B cell (primary cell): Measurements from ENCODE around the gene TEAD1. TPM values are rescaled to one million over a fixed set of nuclear protein-coding genes. Genes with fewer than 3 reads are reported as not detected.

Experiments used
- ATAC-seq: fragments of 200-7000 bp; cut with Tn5 transposase; one replicate; pipeline ENCODE4 v1.10.0; 2021; ENCODE audit warnings: low read depth, mild to moderate bottlenecking, moderate number of reproducible peaks, moderate library complexity
- CTCF ChIA-PET: fragments of 350-600 bp; sonication (Branson Sonifier 250); formaldehyde crosslinking; loops from one replicate; lab custom pipeline; 2021; ENCODE audit warnings: antibody characterized with exemption, inconsistent platforms; lab: Charles Lee
- POLR2A ChIA-PET: fragments of 350-600 bp; sonication (Branson Sonifier 250); formaldehyde crosslinking; loops from one replicate; lab custom pipeline; 2021; ENCODE audit warnings: antibody characterized with exemption; lab: Charles Lee
- DNase-seq: peaks from one replicate; pipeline ENCODE4 v3.0.0; 2013
- H2AFZ ChIP-seq: 2 replicates; pipeline ENCODE4 v1.6.1; 2012; ENCODE audit warnings: mild to moderate bottlenecking, low read depth, low read length; ENCODE audit not compliant: insufficient read depth, poor library complexity, severe bottlenecking
- H3K27ac ChIP-seq, 2 donors: 1 replicate in 1 of 2; 2 replicates in 1 of 2; pipeline ENCODE4 v1.5.1; 2012 to 2013; ENCODE audit warnings: low read length in 2 of 2, mild to moderate bottlenecking in 2 of 2, moderate library complexity in 1 of 2
- H3K27me3 ChIP-seq, 4 experiments: fragments of 200-600 bp in 1 of 4; sonication (generic) in 1 of 4; replicated peaks in 1 of 4; 1 replicate in 2 of 4; 2 replicates in 2 of 4; pipeline versions ENCODE4 v1.6.1 to v1.7.0; 2013 to 2016; ENCODE audit warnings: low read length in 3 of 4, mild to moderate bottlenecking in 2 of 4, mixed read lengths in 1 of 4, moderate library complexity in 1 of 4; ENCODE audit not compliant: insufficient read depth in 4 of 4, control insufficient read depth in 3 of 4; ENCODE audit errors: control extremely low read depth in 1 of 4
- H3K36me3 ChIP-seq, 2 experiments: replicated peaks in 1 of 2; 1 replicate in 1 of 2; 2 replicates in 1 of 2; pipeline versions ENCODE4 v1.6.1 to v1.7.1; 2013; ENCODE audit warnings: low read length in 1 of 2; ENCODE audit not compliant: insufficient read depth in 2 of 2, control insufficient read depth in 1 of 2; ENCODE audit errors: control extremely low read depth in 1 of 2, extremely low read depth in 1 of 2
- H3K4me1 ChIP-seq, 2 donors: fragments of 200-600 bp in 1 of 2; sonication (generic) in 1 of 2; 1 replicate in 1 of 2; 2 replicates in 1 of 2; pipeline versions ENCODE4 v1.5.1 to v1.6.1; 2013 to 2017; ENCODE audit warnings: low read length in 2 of 2; ENCODE audit not compliant: control insufficient read depth in 2 of 2, insufficient read depth in 2 of 2
- H3K4me2 ChIP-seq: replicated peaks from 2 replicates; pipeline ENCODE3; 2012; ENCODE audit warnings: mild to moderate bottlenecking, low read depth, low read length; ENCODE audit not compliant: poor library complexity, severe bottlenecking
- H3K4me3 ChIP-seq, 5 experiments: fragments of 200-600 bp in 1 of 5; sonication (generic) in 1 of 5; 1 replicate in 3 of 5; 2 replicates in 2 of 5; pipeline versions ENCODE4 v1.5.1 to v1.7.0; 2011 to 2016; ENCODE audit warnings: low read length in 4 of 5, mild to moderate bottlenecking in 4 of 5, low read depth in 2 of 5, control low read depth in 1 of 5, moderate library complexity in 1 of 5; ENCODE audit not compliant: insufficient read depth in 1 of 5; ENCODE audit errors: control extremely low read depth in 1 of 5, extremely low read depth in 1 of 5
- H3K79me2 ChIP-seq: fragments of 200-600 bp; sonication (generic); one replicate; pipeline ENCODE4 v1.6.0; 2016; ENCODE audit warnings: low read length; ENCODE audit not compliant: control insufficient read depth, insufficient read depth
- H3K9ac ChIP-seq: fragments of 200-600 bp; sonication (generic); 2 replicates; pipeline ENCODE4 v1.6.1; 2017; ENCODE audit warnings: mild to moderate bottlenecking, low read length, moderate library complexity
- H3K9me3 ChIP-seq, 3 donors: one replicate each; pipeline versions ENCODE4 v1.6.1 to v1.7.1; 2013; ENCODE audit warnings: low read length in 2 of 3; ENCODE audit not compliant: control insufficient read depth in 2 of 3, insufficient read depth in 1 of 3; ENCODE audit errors: control extremely low read depth in 1 of 3
- H4K20me1 ChIP-seq: 2 replicates; pipeline ENCODE4 v1.6.0; 2012; ENCODE audit warnings: mild to moderate bottlenecking, low read length; ENCODE audit not compliant: insufficient read depth, control insufficient read depth, poor library complexity, severe bottlenecking
- H3K27ac Mint-ChIP-seq: one replicate; pipeline ENCODE4 v1.8.0; 2021; ENCODE audit warnings: mixed read lengths
- H3K27me3 Mint-ChIP-seq: one replicate; pipeline ENCODE4 v1.8.0; 2021; ENCODE audit warnings: mixed read lengths
- H3K4me1 Mint-ChIP-seq: one replicate; pipeline ENCODE4 v1.8.0; 2021; ENCODE audit warnings: mixed read lengths
- H3K4me3 Mint-ChIP-seq: one replicate; pipeline ENCODE4 v1.8.0; 2021; ENCODE audit warnings: mixed read lengths
- H3K9me3 Mint-ChIP-seq: one replicate; pipeline ENCODE4 v1.8.0; 2022; ENCODE audit warnings: mixed read lengths; ENCODE audit not compliant: insufficient read depth
- CTCF ChIP-seq: fragments of 200-600 bp; IDR thresholded peaks from one replicate; pipeline ENCODE4 v1.8.0; 2022; ENCODE audit warnings: antibody characterized with exemption, mild to moderate bottlenecking
- EZH2 ChIP-seq: IDR thresholded peaks from 2 replicates; pipeline ENCODE4 v1.6.1; 2012; ENCODE audit warnings: borderline replicate concordance, low read depth, mild to moderate bottlenecking, moderate library complexity, low read length; ENCODE audit not compliant: insufficient read depth, poor library complexity, severe bottlenecking
- WGBS: methylation state at CpG from one replicate; pipeline ENCODE4 v1.1.5; 2013; ENCODE audit warnings: missing lambda C conversion rate; ENCODE audit not compliant: insufficient coverage; 5-methylcytosine and 5-hydroxymethylcytosine counted together
- intact Hi-C: fragments of 100-400 bp; cut with micrococcal nuclease; formaldehyde crosslinking; loops from one replicate; pipeline ENCODE4 v1.10.0; 2022
- polyA plus RNA-seq: library from polyadenylated mRNA; depleted of rRNA; stranded (reverse); fragments of >200 nt; gene quantifications from 2 replicates; pipeline ENCODE4 v1.2.3, GENCODE V29; 2012
- total RNA-seq, 2 donors: library from RNA; stranded (reverse); fragments of 120-200 nt in 1 of 2; gene quantifications; 1 replicate in 1 of 2; 2 replicates in 1 of 2; pipeline versions ENCODE4 v1.2.3 to v1.2.4, GENCODE V29; 2013 to 2022

The TEAD1 gene
- total and polyA plus RNA-seq, 2 donors (not counting 1 experiment from before 2014, with no cell fraction given) = 0.30 TPM; not detected in 1

GRCh38 chr11:12906501-12906900, 232.3 kb downstream of the TEAD1 start:
- Mint-ChIP-seq H3K9me3 (no peaks in the 10 kb centered on the region), H3K4me3 (no peak overlapping the region), H3K27ac (no peak overlapping the region), H3K27me3 (peaks cover 7% of the 10 kb centered on the region), H3K4me1 (no peaks in the 10 kb centered on the region)
- intact Hi-C loops = no loop called here
- no peak for DNase-seq
- Histone ChIP-seq H3K4me3 (no peak overlapping the region), H3K36me3 (no peaks in the 10 kb centered on the region), H3K79me2 (no peaks in the 10 kb centered on the region), H3K4me1 (no peaks in the 10 kb centered on the region), H3K27ac (no peak overlapping the region), H3K9me3 (no peaks in the 10 kb centered on the region), H3K9ac (no peak overlapping the region), H2AFZ (no peak overlapping the region), H3K4me2 (no peak overlapping the region), H4K20me1 (no peaks in the 10 kb centered on the region), H3K27me3 (peaks cover 0 to 4% (median 0%) of the 10 kb centered on the region in 4 experiments)
- no peak for TF ChIP-seq CTCF
- no peak for TF ChIP-seq EZH2
- CTCF ChIA-PET = no interaction called here
- ATAC-seq = no peak
- POLR2A ChIA-PET = no interaction called here
- no CpG with 5 or more reads among the region's 4 CpGs for WGBS

- H3K9me3 Mint-ChIP-seq = no peaks in the 10 kb centered on the region
- Histone ChIP-seq H3K9ac (no peak overlapping the region), H4K20me1 (no peaks in the 10 kb centered on the region), H3K9me3 (no peaks in the 10 kb centered on the region), H3K27ac (no peak overlapping the region), H3K4me2 (no peak overlapping the region), H3K4me3 (no peak overlapping the region), H3K79me2 (no peaks in the 10 kb centered on the region), H3K36me3 (no peaks in the 10 kb centered on the region), H3K27me3 (peaks cover 0 to 5% (median 0%) of the 10 kb centered on the region in 4 experiments), H2AFZ (no peak overlapping the region), H3K4me1 (no peaks in the 10 kb centered on the region)
- ChIA-PET POLR2A (no interaction called here), CTCF (interaction anchor here (0.6 kb wide), 1 partner anchor 51 kb away, joined by 3 read pairs; no protein-coding TSS in a partner anchor)
- TF ChIP-seq EZH2 (no peak), CTCF (no peak)
- H3K4me1 Mint-ChIP-seq = no peaks in the 10 kb centered on the region
- H3K4me3 Mint-ChIP-seq = no peak overlapping the region
- 69% methylated on average over 1 of the region's 2 CpGs for WGBS
- intact Hi-C loops = no loop called here
- H3K27ac Mint-ChIP-seq = no peak overlapping the region
- DNase-seq = no peak
- H3K27me3 Mint-ChIP-seq = peaks cover 7% of the 10 kb centered on the region
- no peak for ATAC-seq
Measured at GRCh38 chr11:12909879-12910278, 235.7 kb downstream of the TEAD1 start.
